ENCODE data around the gene PIK3C2B.
A peak's percentile ranks its signal among the peaks of the same experiment; 100 is the strongest.

PIK3C2B gene

GRCh38 chr1:204483791-204484190 is 10.8 kb downstream of the PIK3C2B start:
- no peak overlapping the region for H3K27ac ChIP-seq
- no peak for DNase-seq (ENCODE audit: low read depth, low spot score)

GRCh38 chr1:204480515-204480914 is 14.1 kb downstream of the PIK3C2B start:
- no peak for DNase-seq (ENCODE audit: low read depth, low spot score)
- peak overlapping the region; percentile 34 for H3K27ac ChIP-seq

GRCh38 chr1:204479387-204480136 is 15.0 kb downstream of the PIK3C2B start:
- DNase-seq (ENCODE audit: low read depth, low spot score) = peak; percentile 26

GRCh38 chr1:204478921-204479320 is 15.7 kb downstream of the PIK3C2B start:
- peak overlapping the region; percentile 34 for H3K27ac ChIP-seq
- DNase-seq (ENCODE audit: low read depth, low spot score) = no peak

More at GRCh38 chr1:204479387-204480136, 15.0 kb downstream of the PIK3C2B start:
- peak overlapping the region; percentile 34 for H3K27ac ChIP-seq

GRCh38 chr1:204478172-204478899 is 16.3 kb downstream of the PIK3C2B start:
- no peak overlapping the region for H3K27ac ChIP-seq
- DNase-seq (ENCODE audit: low read depth, low spot score) = no peak

GRCh38 chr1:204477036-204477740 is 17.4 kb downstream of the PIK3C2B start:
- H3K27ac ChIP-seq = no peak overlapping the region
- DNase-seq (ENCODE audit: low read depth, low spot score) = no peak

GRCh38 chr1:204476563-204476962 is 18.0 kb downstream of the PIK3C2B start:
- no peak for DNase-seq (ENCODE audit: low read depth, low spot score)
- no peak overlapping the region for H3K27ac ChIP-seq

GRCh38 chr1:204475656-204476432 is 18.8 kb downstream of the PIK3C2B start:
- DNase-seq (ENCODE audit: low read depth, low spot score) = no peak
- H3K27ac ChIP-seq = no peak overlapping the region

- no peak for DNase-seq (ENCODE audit: low read depth, low spot score)
- no peak overlapping the region for H3K27ac ChIP-seq
Measured at GRCh38 chr1:204473400-204473965, 21.1 kb downstream of the PIK3C2B start.

GRCh38 chr1:204472660-204473059 is 21.9 kb downstream of the PIK3C2B start:
- no peak overlapping the region for H3K27ac ChIP-seq

GRCh38 chr1:204471687-204472086 is 22.9 kb downstream of the PIK3C2B start:
- no peak overlapping the region for H3K27ac ChIP-seq
- no peak for DNase-seq (ENCODE audit: low read depth, low spot score)

More at GRCh38 chr1:204472660-204473059, 21.9 kb downstream of the PIK3C2B start:
- DNase-seq (ENCODE audit: low read depth, low spot score) = no peak

- H3K27ac ChIP-seq = no peak overlapping the region
- DNase-seq (ENCODE audit: low read depth, low spot score) = no peak
Measured at GRCh38 chr1:204469304-204469703, 25.3 kb downstream of the PIK3C2B start.

GRCh38 chr1:204468766-204469302 is 25.8 kb downstream of the PIK3C2B start:
- H3K27ac ChIP-seq = no peak overlapping the region
- no peak for DNase-seq (ENCODE audit: low read depth, low spot score)

- no peak for DNase-seq (ENCODE audit: low read depth, low spot score)
- no peak overlapping the region for H3K27ac ChIP-seq
Measured at GRCh38 chr1:204468206-204468605, 26.4 kb downstream of the PIK3C2B start.

- DNase-seq (ENCODE audit: low read depth, low spot score) = no peak
- no peak overlapping the region for H3K27ac ChIP-seq
Measured at GRCh38 chr1:204466416-204467405, 27.9 kb downstream of the PIK3C2B start.

GRCh38 chr1:204465546-204466415 is 28.8 kb downstream of the PIK3C2B start:
- no peak overlapping the region for H3K27ac ChIP-seq
- DNase-seq (ENCODE audit: low read depth, low spot score) = no peak

GRCh38 chr1:204464701-204465100 is 29.9 kb downstream of the PIK3C2B start:
- DNase-seq (ENCODE audit: low read depth, low spot score) = no peak
- no peak overlapping the region for H3K27ac ChIP-seq
